Inflammatory macrophage (primary cell): ENCODE data around the gene SMU1.

ENCODE experiments used
- DNase-seq, 2 donors: peaks; one replicate each; pipeline ENCODE4 v3.0.0-alpha.2; 2020 to 2022
- total RNA-seq, 18 experiments: gene quantifications; one replicate each; lab custom pipeline; 2026; ENCODE audit warnings: mixed read lengths in 6 of 18, inconsistent platforms in 2 of 18; lab: John Stamatoyannopoulos, UW

The SMU1 gene
- 72.2 to 104 (median 88.9) reads per million in 18 experiments for total RNA-seq

DNA sequence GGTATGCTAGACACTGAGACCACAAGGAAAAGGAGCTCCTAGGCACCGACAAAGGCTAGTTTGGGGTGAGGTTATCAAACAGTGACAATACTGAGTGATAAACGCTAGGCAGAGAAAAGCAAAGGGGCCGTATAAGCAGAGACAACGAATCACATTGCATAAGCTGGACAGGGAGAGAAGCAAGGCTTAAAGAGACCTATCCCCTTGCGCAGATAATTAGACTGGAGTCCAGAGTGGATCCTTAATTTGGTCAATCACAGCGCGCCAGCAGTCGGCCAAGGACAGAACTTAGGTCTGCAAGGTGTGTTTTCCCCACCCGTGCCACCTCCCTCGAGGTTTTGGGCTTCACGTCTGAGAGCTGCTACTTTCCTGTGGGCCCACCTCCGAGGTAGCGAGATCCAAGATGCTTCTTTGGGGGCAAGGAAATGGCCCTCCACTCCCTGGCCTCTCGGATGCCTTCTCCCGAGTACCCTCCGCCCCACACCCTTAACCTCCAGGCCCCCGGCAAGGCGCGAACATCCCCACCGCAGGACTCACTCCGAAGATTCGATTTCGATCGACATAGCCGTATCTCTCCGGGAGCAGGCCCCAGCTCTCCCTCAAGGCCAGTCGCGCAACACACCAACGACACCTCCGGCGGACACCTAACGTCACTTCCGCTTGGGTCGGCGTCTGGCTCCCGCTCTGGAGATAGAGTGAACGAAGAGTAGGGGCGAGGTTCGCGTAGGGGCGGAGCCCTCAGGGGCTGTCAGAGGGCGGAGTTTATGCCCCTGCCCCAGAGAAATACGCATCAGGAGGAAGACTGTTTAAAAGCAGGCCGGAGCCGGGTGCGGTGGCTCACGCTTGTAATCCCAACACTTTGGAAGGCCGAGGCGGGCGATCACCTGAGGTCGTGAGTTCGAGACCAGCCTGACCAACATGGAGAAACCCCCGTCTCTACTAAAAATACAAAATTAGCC lies at the start of gene SMU1:
TSS of gene SMU1 (minus strand) at position 629 of the 959 bp plus-strand sequence. CDS start at position 563, 66 bp downstream.
- peak; percentile 97 for DNase-seq

DNA sequence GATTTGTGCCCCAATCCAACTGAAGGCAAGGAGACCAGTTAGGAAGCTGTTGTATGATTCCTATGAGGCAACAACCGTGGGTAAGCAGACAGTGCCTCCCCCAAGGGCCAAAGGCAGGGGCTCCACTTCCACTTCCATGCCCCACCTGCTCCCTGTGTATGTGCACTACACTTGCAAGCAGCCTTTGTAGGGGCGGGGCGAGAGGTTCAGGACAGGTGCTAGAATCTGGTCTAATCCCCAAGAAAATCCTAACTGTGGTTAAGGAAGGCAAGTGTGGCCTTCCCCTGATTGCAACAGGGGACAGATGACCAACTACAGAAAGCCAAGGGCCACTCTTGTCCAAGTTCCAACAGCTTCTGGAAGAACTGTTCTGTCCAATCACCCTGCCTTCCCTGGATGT lies 49.0 kb upstream of the SMU1 start:
- DNase-seq = no peak

DNA sequence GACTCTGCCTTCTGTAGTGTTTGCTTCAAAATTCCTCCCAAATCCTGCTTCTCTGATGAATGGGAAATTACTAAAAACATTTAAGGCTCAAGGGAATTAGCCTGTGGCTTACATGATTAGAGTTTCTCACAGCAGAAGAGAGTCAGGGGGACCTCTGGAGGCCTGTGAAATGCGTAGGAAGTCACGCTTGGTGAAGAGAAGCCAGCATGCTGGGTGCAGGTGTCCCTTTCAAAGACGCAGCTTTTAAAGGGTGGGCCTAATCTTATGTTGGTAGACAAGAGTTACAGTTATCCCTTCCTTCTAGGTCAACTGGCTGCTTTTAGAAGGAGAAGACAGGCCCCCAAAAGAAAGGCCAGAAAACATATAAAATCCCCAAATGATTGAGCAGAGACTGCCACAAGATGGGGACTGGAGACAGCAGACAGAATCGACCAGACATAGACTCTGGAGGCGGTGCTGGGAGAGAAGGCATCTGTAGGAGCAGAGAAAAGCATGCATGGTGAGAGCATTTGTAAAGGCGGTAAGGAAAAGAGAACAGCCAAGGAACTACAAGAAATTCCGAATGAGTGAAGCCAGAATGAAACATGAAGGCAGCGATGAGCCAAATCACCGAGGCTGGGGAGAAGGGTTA lies 48.4 kb upstream of the SMU1 start:
- no peak for DNase-seq

DNA sequence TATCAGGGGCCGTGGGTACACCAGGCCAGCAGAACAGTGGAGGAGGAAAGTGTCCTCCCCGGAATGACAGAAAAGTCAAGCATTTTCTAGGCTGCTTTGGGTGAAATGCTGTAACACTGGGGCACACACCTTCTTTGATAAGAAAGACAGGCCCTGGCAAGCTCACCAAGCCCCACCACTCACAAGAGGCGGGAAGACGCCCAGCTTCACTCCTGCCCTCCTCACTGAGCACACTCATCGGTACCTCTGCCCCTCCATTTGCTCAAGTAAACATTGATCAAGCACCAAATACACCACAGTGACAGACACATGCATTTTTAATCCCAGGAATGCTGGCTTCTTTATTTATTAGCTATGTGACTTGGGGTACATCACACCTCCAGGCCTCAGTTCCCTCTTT lies 47.6 kb upstream of the SMU1 start:
- DNase-seq = no peak

DNA sequence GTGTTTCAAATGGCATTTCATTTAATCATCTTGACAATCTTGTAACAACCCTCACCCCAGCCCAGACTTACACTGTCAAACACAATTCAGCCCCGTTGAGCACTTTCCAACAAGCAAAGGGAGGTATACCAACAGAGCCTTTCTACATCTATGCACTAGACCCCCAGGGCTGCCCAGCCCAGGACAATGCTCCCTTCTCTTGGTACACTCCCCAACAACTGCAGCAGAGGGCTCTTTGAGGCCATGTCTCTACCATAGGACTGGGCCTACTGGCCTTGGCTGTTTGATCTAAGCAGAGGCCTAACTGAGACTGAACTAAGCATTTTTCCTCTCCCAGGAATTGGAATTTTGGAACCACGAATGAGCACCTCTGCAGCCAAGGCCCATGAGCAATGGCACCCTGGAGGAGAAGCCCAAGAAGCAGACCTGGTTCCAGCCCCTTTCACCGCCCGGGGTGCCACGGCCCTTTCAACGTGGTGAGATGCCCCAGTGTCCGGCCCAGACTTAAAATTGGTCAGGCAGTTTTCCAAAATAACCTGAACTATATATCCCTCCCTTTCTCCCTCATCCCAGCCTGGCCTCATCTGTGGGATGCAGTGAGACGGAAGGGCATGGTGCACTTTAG lies 47.0 kb upstream of the SMU1 start:
- no peak for DNase-seq

DNA sequence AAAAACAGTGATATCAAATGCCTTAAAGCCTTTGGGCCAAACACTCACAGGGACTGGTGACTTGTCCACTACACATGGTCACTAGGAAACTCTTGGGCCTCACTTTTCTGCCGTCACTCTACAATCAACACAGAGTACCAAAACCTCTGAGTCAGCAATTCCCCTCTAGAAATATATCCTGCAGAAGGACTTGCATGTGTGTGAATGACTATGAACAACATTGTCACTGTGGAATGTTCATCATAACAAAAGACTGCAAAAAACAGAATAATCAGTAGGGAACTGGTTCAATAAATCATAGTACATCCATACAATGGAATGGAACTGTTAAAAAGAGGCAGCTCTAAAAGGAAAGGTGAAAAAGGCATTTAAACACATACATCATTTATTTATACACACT lies 44.1 kb upstream of the SMU1 start:
- DNase-seq = no peak

DNA sequence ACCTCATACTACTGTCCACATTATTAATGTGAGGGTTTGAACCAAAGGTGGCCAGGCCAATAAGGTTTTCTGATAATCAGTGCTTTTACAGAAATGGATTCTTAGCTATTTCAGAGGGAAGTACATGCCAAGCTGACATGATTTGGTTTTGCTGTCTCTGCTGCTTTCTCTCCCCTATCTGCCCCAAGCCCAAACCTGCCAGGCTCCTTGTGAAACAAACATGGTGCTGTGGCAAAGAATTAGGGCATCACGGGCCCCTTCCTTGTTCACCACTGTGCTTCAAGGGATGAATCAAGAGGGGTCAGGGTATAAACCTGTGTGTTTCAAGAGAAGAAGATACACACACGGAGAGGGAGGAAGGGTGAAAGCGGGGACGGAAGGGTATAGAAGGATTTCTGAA lies 41.3 kb upstream of the SMU1 start:
- peak; percentile 47 to 71 for DNase-seq

DNA sequence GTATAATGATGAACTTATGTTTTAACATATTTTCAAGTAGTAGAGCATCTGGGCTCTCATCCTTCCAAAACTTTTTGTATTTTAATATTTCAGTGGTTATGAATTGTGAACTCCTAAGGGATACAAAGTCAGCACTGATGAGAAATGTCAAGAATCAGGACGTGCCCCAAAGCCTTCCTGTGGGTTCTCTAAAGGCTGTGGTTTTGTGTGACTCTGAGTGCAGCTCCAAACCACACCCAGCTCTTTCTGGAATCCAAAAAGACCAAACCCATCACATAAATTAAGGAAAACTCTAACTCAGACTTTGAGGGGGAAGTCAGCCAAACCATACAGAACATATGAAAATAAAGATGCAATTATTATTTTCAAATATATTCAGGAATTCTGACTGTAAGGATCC lies 40.8 kb upstream of the SMU1 start:
- DNase-seq = peak; percentile 19 to 39

DNA sequence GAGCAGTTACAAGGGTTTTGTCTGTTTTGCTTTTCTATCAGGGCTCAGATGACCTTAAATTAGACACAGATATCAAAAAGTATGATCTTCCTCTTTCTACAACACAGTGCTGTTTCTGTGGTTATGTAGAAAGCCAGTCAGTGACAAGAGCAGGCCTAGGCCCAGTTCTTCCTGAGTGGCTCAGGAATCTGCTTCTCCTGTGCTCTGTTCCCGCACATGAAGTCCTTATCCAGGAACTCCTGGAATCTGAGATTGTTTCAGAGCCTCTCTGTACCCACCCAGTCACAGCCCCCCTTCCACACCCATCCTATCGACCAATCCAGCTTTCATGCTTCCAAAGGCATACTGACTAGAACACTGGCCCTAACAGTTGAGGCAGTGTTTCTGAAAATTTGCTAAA lies 40.4 kb upstream of the SMU1 start:
- DNase-seq = peak; percentile 51 to 53

DNA sequence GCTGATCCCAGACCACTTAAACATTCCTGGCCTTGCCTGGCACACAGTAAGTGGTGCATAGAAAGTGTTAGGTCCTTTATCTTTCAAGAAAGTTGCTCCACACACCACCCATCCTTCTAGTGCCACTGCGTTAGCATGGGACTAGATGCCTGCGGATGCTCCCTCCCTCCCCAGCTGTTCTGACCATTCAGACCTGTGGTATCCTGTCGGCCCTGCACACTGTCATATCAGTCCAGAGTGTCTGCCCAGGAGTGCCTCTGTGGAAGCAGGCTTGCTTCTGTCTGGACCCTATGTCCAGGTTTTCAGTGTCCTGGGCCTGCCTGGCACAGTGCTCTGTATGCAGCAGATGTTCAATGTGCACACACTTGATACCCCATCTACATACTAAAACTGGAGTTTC lies 38.3 kb upstream of the SMU1 start:
- no peak for DNase-seq

DNA sequence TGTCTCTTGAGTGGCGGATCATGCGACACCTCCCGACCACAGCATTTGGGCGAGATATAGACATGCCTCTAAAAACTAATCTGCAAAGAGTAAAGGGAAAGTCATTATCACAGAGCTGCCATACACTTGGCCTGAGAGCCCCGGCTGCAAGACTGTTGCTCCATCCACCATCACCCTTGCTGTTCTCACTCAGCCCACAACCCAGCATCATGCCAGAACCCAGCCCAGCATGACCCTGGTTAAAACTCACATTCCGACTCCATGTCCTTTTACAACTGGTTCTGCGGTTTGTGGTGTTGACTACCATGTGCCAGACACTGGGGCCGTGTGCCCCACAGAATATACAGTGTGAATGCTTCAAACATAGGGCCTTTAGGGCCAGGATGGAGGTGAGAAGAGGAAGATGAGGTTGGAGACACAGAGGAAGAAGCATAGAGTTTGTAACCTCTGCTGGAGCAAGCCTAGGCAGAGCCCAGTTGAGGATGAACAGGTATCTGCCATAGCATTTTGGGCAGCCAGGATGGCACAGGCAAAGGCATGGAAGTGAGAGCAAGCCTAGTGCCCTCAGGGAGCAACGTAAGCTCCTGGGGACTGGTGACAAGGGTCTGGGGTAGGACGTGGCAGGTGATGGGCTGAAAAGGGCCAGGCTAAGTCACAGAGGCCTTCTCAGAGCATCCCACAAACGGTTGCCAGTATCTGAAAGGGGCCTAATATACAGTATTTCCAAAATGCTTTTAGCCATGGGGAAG lies 37.5 kb upstream of the SMU1 start:
- DNase-seq = no peak

DNA sequence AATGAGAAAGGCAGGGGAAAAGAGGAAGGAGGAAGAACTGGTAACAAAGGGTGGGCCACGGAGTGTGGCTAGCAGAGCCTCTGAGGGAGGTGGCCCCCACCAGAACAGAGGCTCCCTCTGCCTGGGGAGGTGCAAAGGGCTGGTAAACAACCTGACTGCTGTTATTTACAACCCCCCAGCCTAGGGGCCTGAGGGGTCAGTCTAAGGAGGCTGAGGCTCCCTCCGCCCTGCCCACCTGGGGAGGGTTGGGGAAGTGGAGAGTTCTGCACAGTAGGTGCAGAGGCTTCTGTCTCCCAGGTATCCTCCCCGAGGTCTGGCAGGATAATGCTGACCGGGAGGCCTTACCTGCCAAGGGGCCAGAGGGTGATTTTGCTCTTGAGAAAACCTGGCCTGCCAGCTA lies 35.6 kb upstream of the SMU1 start:
- no peak for DNase-seq

DNA sequence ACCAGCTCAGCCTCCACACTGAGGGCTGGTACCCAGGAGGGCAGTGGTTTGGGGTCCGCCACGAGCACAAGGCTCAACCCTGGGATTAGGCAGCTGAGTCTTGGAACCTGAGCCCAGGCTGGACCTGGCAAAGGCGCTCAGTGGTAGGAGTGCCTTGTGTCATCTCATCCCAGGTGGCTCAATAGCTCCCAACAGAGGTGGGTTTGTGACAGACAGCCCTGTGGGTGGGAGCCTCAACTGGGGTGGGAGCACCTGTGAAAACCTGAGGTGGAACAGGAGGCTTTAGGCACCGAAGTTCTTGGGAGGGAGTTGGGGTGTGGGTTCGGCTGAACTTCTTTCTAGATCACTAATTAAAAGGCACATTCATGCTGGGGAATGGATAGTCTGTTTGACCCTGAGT lies 35.2 kb upstream of the SMU1 start:
- DNase-seq = no peak

DNA sequence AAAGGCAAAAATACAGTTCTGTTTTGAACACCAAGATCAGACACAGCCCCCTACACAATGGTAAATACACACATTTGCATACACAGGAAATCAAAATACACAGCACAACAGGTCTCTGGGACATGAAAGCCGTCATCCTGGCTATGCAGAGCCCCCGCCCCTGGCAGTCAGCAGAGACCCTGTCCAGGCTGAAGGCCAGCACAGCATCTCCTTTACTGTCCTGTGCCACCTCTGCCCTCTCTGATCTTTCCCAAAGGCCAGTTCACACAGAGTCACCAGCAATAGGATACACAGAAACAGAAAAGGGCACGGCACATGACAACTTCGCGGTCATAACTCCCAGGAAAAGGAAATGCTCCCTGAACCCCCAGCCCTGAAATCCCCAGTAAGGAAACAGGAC lies 34.2 kb upstream of the SMU1 start:
- no peak for DNase-seq

DNA sequence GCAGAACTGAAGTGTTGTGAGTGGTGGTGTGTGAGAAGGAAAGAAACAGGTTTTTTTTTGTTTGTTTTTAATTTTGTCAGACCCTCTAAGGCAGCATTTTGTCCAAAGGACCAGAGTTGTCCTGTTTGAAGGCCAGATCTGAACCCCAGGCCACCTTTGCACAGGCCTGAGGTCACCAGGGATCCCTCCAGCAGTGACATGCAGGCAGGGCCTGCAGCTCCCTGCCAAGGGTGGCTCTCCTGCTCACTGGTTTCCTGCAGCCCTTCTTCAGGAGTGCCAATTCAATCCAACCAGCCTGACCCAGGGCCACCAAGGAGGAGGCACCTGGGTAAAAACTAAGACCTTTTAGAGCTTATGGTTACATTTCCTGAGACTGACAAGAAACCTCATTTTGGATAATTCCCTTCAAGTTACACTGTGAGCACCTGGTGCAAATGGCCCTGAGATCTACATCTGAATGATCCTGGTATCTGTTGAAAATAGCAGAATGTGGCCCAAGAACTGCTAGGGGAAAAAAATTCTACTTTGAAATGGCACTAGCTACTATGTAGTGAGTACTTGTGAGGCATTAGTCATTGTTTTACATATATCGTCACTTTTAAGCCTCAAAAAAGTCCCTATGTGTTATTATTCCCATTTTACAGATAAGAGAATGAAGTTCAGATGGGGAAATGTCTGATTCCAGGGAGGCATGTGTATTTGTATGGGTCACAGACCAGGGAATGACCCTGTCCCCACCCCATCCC lies 33.5 kb upstream of the SMU1 start:
- DNase-seq = no peak

DNA sequence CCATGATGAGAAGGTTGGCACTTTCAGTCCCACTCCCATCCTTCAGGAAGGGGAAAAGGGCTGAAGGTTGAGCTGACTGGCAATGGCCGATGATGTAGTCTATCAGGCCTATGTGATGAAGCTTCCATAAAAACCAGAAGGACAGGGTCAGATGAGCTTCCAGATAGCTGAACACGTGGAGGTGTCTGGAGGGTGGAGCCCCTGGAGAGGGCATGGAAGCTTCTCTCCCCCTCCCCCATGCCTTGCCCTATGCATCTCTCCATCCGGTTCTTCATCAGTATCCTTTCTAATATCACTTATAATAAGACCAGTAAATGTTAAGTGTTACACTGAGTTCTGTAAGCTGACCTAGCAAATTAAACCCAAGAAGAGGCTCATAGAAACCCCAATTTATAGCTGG lies 32.6 kb upstream of the SMU1 start:
- DNase-seq = no peak

DNA sequence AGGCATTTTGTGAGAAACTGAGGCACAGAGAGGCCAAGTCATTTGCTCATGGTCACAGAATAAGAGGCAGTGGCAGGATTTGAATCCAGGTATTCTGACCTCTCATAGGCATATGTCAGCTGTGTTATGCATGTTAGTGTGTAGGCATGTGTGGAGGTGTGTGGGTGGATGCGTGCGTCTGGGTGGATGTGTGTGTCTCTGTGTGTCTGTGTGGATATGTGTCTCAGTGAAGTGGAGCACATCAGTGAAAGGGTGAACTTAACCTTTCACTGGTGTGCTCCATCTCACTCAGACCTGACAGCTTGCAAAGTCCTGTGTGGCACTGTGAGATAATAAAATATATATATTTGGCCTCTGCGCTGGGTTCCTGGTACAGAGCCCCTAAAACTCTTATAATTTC lies 32.0 kb upstream of the SMU1 start:
- no peak for DNase-seq

DNA sequence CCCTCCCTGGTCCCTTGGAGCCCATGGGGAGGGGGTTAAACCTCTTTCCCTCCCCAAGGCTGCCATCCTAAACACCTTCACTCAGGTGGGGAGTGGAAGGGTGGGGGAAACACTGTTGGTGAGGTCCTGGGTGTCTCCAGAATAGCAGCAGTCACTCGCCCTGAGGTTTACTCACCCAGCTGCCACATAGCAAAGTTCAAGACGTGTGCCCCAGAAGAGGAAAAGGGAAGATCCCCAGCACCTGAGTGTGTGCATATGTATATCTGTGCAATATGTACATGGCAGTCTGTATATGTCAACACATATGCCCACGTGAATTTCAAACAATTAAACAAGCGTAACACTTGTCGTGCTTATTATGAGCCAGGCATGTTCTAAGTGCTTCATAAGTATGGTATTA lies 31.3 kb upstream of the SMU1 start:
- no peak for DNase-seq

DNA sequence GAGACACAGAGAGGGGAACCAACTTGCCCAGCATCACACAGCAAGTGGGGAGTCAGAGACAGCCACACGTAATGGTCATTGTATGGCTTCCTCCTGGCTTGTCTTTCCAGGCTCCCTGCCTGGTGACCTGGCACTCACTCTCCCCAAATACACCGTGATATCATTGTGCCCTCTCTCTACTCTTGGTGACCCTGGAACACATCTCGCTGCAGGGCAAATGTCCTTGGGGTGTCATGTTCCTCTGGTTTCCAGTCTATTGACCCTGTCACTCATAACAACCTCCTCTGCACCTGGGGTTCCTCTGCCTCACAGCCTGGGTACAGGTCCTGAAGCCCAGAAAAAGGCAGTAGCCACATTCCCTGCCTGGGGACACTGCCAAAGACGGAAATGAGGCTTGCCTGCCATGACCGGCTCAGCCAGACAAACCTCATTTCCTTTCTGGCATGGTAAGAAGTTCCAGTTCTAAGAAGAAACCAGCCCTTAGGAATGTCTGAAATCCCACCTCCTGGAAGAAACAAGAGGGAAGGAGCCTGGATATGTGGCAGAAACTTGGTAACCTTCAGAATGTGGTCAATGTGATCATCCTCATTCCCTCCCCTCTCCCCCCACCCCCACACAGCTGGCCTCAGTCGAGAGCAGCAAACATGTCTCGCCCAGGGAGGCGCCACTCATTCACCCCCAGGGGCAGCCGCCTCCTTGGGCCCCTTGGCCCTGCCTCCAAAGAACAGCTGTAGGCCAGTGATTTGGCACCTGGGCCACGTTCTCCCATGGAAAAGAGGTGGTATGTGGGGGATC lies 30.6 kb upstream of the SMU1 start:
- DNase-seq = no peak

DNA sequence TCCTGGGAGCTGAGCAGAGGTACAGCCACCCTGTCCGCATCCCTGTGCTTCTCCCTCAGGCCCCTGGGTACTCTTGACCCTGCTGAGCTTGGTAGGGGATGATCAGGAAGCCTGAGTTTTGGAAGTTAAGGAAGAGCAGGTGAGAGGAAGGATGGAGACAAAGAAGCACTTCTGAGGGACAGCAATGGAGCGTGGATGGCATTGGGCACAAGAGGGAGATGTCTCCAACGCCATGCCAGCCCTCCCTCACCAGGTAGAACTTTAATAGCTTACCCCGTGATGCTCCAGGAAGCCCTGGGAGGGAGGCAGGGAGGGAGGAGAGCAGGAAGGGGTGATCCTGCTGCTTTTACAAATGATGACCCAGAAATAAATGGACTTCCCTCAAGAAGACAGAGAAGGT lies 29.9 kb upstream of the SMU1 start:
- no peak for DNase-seq

DNA sequence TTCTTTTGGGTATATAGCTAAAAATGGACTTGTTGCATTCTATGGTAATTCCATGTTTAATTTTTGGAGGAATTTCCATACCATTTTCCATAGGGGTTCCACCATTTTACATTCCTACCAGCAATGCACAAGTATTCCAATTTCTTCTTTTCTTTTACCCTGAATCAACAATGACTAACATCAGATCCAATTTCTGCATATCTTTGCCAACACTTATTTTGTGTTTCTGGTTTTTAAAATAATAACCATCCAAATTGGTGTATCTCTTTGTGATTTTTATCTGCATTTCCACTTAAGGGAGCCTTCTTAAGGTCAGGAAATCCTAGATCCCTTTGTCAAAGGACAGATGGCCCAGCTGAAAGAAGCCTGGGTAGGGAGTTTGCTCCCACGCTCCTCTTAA lies 29.5 kb upstream of the SMU1 start:
- no peak for DNase-seq
